GM19239 (cell line): ENCODE data around the gene ZCCHC24.

ENCODE experiments used
- DNase-seq: peaks from one replicate; pipeline ENCODE4 v3.0.0; 2011; ENCODE audit warnings: low spot score; ENCODE audit not compliant: insufficient read length
- FAIRE-seq: peaks from 2 replicates; lab custom pipeline; 2011; peaks lifted over from hg19 to GRCh38; lab: Jason Lieb, UNC

Gene ZCCHC24

DNA sequence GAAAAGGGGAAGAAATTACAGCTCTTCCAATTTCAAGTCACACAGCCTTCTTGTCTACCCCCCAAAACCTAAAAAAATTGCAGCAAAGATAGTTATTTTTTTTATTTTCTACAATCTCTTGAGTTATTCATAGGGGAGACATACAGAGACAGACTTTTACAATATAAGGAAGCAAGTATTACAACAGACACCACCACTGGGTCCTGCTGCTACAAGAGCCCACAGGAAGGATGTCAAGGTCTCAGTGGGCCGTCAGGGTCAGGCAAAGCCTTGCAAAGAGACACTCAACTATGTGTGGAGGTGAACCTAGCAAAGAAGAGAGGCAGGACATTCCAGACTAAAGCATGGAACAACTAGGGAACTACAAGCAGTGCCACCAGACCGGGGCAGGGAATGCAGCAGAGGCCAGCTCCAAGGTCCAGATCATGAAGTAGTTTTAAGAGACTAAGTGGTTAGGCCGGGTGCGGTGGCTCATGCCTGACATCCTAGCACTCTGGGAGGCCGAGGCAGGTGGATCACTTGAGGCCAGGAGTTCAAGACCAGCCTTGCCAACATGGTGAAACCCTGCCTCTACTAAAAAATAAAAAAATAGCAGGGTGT is 28.2 kb upstream of the ZCCHC24 start:
- FAIRE-seq: no peak
- no peak for DNase-seq

DNA sequence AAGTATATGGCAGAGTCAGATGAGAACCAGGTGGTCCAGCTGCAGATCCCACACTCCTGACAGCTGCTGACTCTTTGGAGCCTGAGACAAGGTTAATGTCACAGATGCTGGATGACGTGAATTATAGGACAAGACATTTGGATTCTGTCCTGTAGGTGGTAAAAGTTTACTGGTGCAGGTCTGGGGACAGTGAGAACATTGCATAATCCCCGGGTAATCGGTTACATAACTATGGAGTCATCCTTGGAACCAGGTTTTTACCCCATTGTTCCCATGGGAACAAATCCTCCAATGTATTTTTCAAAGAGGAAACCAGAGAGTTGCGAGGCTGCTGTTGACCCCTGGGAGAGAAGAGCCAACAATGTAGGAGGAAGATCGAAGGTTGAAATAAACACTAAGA is 27.5 kb upstream of the ZCCHC24 start:
- no peak for FAIRE-seq

DNA sequence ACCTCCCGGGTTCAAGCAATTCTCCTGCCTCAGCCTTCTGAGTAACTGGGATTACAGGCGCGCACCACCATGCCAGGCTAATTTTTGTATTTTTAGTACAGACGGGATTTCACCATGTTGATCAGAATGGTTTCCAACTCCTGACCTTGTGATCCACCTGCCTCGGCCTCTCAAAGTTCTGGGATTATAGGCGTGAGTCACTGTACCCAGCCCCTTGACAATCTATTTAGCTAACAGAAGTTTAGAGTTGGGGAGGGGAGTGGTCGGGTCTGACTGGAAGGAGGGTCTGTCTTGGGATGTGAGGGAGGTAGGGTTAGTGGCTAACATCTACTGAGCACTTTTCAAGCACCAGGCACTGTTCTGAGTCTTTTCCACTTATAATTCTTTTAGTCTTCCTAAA is 27.0 kb upstream of the ZCCHC24 start:
- FAIRE-seq (no peak), DNase-seq (no peak)

More for the DNA sequence above, 27.5 kb upstream of the ZCCHC24 start:
- no peak for DNase-seq

DNA sequence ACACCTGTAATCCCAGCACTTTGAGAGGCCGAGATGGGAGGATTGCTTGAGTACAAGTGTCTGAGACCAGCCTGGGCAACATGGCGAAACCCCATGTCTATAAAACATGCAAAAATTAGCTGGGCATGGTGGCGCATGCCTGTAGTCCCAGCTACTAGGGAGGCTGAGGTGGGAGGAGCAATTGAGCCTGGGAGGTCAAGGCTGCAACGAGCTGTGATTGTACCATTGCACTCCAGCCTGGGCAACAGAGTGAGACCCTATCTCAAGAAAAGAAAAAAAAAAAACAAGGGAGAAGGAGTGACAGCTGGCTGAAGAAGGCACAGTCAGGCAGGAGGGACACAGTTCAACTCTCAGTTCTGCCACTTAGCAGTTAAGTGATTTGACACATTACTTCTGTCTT is 26.4 kb upstream of the ZCCHC24 start:
- no peak for FAIRE-seq
- DNase-seq: no peak

DNA sequence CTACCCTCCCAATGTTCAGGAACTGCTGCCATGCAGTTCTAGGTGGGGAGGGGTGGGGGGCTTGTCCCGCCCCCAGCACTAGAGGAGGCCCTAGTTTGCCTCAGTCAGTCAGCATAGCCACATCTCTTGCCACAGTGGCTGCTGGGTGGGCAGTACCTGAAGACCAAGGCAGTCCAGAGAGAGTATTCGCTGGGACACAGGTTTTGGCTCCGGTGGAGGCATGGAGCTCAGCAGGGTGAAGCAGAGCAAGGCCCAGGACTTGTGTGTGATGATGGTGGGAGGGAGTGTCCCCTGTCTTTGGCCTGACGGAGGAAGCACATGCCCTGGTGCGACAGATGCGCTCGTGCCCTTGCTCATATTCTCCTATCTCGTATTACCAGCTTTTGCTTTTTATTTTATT is 24.7 kb upstream of the ZCCHC24 start:
- no peak for DNase-seq
- FAIRE-seq: no peak

DNA sequence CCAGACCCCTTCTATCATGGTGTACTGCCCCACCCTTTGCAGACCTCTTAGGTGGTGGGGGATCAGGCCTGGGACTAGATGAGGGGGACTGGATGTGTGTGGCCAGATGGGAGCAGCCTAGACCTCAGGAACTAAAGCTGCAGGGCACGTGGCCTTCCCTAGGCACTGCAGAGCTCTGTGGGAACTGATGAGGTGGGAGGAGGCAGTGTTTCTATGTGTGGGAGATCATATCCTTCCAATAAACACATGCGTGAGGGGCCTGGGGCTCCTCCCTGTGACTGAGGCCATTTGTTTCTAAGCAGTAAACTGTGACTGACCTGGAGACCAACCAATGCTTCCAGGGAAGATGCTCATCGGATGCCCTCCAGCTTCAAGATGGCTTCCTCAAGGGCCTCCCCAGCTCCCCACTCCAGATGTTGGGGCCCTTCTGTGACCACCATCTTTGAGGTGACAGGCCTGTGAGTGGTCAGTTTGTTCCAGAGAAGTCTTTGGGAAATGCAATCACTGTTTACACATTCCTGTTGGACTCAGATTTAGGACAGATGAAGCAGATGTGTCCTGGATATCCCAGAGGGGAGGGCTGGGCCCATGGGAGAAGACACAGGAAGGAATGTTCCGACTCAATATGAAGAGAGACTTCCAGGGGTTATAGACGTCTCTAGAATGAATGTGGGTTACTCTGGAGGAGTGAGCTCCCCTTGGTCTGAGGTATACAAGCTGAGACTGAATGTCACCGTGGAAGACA is 23.6 kb upstream of the ZCCHC24 start:
- FAIRE-seq (no peak), DNase-seq (no peak)

DNA sequence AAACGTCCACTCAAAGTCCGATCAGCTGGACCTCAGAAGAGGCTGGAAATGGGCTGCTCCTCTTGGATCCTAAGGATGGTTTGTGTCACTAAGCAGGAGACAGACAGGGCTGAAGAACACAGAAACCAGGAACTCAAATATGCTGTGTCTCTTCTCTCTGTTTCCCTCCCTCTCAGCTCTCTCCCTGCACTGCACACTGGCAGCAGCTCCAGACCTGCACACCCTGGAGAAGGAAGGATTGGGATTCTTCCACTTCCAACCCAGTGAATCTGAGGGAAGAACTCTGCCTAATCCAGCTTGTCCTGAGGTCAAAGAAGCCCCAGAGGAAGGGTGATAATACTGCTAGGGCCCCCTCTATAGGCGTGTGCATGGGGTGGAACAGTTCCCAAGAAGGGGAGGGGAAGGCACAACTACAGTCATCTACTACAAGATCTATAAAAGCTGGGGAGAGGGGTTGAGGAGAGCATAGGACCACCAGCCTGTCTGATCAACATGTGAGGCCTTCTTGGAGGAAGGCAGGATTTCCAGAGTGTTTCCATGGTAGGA is 22.7 kb upstream of the ZCCHC24 start:
- DNase-seq (no peak), FAIRE-seq (no peak)

DNA sequence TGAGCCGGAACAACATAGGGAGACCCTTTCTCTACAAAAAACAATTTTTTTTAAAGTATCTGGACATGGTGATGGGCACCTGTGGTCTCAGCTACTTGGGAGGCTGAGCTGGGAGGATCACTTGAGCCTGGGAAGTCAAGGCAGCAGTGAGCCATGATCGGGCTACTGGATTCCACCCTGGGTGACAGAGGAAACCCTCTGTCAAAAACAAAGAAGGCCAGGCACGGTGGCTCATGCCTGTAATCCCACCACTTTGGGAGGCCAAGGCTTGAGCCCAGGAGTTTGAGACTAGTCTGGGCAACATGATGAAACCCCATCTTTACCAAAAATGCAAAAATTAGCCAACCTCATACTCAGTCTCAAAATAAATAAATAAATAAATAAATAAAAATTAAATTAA is 19.9 kb upstream of the ZCCHC24 start:
- no peak for FAIRE-seq
- DNase-seq: no peak

DNA sequence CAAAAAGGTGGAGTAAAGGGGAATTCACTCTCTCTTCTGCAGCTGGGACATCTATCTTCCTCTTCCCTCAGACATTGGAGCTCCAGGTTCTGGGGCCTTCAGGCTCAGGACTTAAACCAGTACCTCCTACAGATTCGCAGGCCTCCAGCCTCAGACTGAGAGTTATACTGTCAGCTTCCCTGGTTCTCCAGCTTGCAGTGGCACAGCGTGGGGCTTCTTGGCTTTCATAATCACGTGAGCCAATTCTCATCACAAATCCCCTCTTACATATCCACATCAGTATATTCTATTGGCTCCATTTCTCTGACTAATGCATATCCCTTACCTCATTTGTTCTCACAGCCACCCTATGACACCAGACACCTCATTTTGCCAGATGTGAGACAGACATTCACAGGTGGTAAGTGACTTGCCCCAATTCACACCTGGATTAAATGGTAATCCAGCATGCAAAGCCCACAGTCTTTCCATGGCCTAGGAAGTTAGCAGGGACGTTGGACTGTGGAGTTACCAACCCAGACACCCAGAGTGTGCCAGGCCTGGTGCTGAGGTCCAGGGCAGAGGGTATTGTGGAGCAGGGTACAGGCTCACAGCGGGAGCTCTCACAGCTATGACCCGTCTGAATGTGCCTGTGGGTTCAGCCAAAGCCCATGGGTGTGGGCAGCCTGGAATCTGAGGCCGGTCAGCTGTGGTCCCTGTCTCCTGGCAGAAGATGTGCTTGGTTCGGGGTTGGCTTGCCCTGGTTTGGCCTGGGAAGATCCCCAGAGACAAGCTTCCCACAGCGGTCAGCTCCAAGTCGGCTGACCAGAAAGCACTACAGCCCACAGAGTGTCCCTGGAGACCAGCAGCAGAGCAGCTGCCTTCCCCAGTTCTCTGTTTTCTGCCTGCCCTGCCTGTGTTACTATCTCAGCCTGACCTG is 18.4 kb upstream of the ZCCHC24 start:
- no peak for DNase-seq
- FAIRE-seq: no peak

DNA sequence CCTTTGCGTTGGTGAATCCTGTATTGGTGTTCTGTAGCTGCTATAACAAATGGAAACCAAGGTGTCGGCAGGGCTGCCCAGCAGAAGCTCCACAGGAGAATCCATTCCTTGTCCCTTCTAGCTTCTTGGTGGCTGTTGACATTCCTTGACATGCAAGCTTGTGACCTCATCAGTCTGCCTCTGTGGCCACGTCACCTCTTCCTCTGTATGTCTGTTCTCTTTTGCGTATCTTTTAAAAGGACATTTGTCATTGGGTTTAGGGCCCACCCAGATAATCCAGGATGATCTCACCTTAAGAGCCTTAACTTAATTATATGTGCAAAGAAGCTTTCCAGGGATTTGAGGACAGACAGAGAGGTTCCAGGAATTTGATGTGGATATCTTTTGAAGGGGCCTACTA is 15.3 kb upstream of the ZCCHC24 start:
- no peak for DNase-seq
- FAIRE-seq: no peak

DNA sequence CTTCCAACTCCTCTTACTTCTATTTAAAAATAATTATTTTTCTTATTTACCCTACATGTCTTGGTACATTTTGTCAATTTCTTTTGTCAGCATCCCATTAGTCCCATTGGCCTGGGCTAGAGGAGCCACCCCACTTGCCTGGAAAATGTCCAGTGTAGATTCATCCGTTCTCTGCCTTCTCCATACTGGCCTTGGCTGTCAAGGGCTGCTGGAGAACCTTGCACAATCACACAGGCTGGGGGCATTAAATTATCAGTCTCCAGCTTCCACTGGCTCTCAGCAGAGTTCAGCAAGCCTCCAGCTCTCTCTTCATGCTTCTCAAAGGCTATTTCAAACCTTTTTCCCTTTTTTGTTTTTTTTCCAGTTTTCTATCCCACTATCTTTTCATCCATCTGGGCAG is 13.8 kb upstream of the ZCCHC24 start:
- no peak for DNase-seq
- no peak for FAIRE-seq

DNA sequence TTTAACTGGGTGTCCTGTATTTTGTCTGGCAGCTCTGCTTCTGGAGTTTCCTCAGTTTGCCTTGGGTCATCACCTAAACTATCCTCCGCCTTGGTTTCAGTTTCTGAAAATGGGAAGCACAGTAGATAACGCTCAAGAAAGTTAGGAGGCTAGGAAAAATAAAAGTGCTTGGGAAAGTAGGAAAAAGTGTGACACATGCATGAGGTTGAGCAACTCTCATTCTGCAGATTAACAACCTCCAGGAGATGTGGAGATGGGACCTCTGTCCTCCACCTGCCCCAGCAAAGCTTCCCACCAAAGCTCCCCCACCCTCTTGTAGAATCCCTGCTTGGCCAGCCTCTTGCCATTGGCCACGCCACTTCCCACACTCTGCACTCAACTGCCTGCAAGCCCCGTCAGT is 13.1 kb upstream of the ZCCHC24 start:
- FAIRE-seq (no peak), DNase-seq (no peak)

DNA sequence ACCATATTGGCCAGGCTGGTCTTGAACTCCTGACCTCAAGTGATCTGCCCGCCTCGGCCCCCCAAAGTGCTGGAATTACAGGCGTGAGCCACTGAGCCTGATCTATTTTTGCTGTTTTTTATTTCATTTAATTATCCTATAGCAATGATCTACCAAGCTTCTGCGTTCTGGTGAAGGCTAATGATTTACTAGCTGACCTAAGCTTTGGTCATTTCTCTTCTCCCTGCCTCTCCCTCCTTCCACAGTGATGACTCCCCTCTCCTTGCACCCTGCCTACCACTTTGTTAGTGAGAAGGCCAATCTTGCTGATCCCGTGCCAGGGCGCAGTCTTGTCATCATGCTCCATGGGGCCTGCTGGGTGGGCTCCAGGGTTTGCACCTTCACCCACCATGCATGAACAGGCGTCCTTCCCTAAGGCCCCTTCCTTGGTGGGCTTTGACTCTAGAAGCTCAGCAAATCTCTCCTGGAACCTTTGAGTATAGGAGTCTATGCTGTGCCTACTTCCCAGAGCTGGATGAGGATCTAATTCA is 11.9 kb upstream of the ZCCHC24 start:
- no peak for DNase-seq
- FAIRE-seq: no peak

DNA sequence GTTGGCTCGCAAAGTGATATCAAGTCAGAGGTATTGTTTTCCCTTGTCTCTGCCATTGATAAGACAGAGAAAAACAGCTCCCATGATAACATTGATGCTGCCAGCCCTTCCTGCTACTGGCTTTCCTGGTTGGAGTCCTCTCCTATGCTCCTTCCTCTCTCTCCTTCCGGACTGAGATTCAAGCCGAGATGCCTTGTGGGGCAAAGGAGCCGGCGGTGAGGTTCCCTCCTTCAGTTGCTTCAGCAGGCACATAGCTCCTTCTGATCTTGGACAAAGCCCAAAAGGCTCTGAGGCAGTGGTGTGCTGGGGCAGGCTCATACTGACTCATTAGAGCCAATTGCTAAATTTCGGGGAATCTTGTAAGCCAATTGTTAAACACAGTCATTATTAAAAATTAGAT is 8.8 kb upstream of the ZCCHC24 start:
- FAIRE-seq: no peak

DNA sequence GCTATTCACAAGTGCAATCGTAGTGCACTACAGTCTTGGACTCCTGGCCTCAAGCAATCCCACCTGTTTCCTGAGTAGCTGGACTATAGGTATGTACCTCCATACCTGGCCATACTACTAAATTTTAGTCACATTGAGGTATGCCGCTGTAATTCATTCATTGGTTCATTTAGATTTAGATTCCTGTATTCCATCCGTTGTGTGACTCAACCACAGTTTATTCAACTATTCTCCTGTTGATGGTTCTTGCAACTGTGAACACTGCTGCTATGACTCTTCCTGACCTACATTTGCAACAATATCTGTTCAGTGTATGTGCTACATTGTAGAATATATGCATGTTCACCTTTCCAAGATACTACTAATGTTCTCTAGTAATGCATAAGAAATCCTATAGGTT is 8.0 kb upstream of the ZCCHC24 start:
- DNase-seq (no peak), FAIRE-seq (no peak)

More for the DNA sequence above, 8.8 kb upstream of the ZCCHC24 start:
- DNase-seq: no peak

DNA sequence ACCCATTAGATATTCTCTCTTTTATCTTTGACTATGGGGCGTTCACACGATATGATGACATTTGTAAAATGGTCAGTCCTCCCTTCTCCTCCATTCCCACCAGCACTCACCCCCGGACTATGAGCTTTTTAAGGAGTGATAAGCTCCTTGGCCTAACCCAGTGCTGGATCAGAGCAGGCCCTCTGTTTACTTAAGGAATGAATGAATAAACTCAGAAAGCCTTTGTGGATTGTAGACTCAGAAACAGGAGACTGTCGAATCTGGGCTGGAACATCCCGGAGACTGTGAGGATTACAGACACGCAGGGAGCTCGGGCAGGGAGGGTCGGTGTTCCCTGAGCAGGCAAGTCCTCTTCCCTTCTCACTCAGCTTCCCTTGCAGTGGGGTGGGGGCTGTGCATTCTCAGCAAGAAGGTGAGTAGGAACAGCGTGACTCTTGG is 6.8 kb upstream of the ZCCHC24 start:
- DNase-seq (no peak), FAIRE-seq (no peak)

DNA sequence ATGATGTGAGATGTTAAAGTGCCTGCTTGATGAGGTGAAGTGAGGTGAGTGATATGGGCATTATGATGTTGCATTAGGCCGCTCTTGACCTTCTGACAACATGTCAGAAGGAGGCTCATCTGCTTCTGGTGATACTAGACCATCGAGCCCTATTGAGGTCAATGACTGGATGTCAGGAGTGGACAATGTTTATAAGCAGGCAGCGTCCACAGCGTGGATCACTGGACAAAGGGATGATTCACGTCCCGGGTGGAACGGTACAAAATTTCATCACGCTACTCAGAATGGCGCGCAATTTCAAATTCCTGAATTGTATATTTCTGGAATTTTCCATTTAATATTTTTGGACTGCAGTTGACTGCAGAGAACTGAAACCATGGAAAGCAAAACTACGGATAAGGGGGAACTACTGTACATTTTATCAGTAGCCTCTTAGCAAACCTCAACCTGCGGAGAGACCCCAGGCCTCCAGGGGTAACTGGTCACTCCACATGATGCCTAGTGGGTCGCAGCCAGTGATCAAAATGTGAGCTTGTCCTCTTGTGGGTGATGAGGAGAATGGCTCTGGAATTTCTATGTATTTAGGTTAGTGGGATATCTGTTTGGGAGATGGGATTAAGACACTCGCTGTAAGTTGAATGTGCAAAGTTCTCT is 5.7 kb upstream of the ZCCHC24 start:
- FAIRE-seq: no peak
- no peak for DNase-seq

DNA sequence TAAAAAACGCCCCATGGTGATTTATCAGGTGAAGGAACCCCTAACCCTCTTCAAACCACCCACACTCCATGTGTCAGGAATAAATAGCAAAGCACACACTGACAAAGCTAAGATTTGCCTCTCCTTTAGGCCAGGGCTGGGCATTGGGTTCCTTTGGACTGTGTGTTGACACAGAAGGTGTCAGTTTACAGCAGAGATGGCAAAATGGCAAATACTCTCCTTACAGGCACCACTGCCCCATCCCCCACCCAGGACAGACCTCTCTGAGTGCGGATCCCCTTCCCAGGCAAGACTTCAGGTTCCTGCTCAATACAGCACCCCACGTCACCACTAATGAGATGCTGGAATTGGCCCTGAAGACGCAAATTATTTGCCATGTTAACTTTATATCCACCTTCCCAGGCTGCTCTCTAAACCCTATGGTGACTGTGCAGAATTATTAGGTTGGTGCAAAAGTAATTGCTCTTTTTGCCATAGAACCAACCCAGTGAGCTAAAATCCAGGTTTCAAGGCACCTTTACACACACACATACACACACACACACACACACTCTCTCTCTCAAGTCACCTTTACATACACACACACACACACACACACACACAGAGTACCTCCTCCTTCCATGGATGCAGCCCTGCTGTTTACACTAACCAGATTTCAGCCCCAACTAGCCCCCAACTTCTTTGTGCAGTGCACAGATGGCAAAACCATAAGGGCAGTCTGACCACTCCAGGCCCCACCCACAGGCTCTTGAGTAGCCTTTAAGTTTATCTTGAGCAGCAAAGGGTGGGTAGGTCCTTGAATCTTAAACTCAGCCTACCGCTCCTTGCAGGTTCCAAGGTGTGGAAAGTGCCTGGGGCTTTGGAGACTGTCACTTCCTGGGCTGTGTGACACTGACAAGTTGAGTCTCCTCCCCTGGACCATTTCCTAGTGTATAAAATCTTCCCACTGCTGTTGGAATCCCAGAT is 4.0 kb upstream of the ZCCHC24 start:
- FAIRE-seq (no peak), DNase-seq (no peak)

DNA sequence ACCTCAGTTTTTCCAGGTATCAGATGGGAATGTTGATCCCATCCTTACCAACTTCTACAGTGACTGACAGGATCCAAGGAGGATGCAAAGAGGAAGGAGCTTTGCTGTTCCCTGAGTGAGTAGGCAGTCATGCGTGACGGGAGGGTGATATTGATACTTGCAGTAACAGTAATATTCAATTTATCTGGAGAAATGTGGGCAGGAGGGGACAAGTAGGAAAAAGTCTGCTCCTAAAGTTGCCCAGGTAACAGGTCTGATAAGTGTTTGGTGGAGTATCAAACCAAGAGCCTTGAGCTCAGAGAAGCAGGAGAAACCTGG is 3.3 kb upstream of the ZCCHC24 start:
- no peak for FAIRE-seq
- no peak for DNase-seq
